Subcutaneous adipose tissue (tissue), 4 donors: ENCODE measurements around the gene AUTS2. TPM values are rescaled to one million over a fixed set of nuclear protein-coding genes. Genes with fewer than 3 reads are reported as not detected.

Experiments used
- CTCF ChIP-seq: fragments of 450-650 bp; IDR thresholded peaks from one replicate; pipeline ENCODE4 v1.5.1; 2016; ENCODE audit warnings: low read depth, mild to moderate bottlenecking, control low read depth, antibody characterized with exemption, moderate library complexity
- total RNA-seq, 4 donors: library from RNA; depleted of rRNA; stranded (reverse); fragments of >200 nt; gene quantifications; one replicate each; pipeline ENCODE4 v1.1.0, GENCODE V29; 2016

Gene AUTS2
- total RNA-seq, 4 donors from 2014 or later, result 22.4 to 46.9 (median 27.4) TPM

DNA sequence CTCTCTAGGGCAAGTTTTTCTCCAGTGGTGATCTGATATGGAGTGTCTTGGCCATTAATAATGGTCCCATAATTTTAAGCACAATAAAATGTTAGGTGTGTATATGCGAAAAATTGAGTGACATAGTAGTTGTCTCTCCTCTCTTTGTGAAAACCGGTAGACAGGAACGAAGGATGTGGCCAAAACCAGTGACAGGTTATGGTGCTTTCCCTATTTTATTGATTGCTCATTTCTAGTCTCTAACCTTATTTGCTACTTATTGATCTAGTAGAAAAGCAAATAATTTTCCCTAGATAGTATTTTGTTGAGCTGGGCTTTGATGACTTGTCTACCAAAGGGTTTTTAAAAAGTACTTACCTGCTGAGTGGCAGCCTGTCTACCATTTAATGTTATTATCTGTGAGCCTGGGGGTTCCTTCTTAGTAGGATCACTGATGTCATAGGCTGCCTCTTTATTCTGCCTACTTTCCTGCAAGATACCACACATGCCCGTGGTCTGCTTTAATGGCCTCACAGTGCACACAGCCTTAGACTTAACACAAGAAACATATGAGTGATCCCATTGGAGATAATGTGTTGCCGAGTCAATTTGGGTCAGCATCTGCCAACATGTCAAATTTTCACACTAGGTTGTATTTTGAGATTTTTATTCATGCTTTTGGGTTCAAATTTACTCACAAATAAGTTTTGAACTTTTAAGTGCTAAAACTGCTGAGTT lies 100.0 kb downstream of the AUTS2 start:
- TF ChIP-seq CTCF, result no peak

GRCh38 chr7:69699931-69700330 lies 101.7 kb downstream of the AUTS2 start:
- no peak for TF ChIP-seq CTCF

DNA sequence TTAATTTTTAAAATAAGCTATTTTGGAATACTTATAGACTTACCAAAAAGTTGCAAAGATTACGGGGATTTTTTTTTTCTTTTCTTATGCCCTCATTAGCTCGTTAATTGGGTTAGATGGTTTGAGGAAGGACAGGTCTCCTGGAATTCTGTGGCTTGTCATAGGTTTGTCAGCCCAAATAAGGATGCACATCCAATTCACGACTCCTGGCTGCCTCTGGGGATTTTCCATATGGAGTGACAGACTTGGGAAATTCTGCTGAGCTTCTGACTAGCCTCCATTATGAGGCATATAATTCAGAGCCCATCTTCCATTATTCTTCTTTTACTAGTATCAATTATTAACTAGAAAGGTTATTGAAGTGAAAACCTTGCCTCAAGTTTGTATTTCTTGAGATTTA lies 102.1 kb downstream of the AUTS2 start:
- no peak for TF ChIP-seq CTCF

DNA sequence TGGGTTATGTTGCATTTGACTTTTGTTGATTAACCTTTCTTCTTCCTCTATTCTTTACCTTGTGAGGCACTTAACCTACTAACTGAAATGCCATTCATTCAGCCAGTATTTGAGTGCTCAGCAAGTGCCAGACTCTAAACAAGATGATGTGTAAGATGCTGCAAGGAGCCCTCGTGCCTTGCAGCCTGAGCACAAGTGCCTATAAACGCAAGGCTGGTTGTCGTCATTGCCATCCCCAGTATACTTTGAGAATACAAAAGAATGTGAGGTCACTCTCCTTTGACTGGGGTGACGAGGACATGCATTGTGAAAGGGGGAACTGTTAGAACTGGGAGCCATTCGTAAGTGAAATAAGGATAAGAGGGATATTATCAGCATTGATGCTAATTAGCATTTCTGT lies 103.0 kb downstream of the AUTS2 start:
- TF ChIP-seq CTCF, result no peak

GRCh38 chr7:69702357-69702756 lies 104.1 kb downstream of the AUTS2 start:
- no peak for TF ChIP-seq CTCF

- TF ChIP-seq CTCF, result no peak
Measured at GRCh38 chr7:69703099-69703498, 104.8 kb downstream of the AUTS2 start.

DNA sequence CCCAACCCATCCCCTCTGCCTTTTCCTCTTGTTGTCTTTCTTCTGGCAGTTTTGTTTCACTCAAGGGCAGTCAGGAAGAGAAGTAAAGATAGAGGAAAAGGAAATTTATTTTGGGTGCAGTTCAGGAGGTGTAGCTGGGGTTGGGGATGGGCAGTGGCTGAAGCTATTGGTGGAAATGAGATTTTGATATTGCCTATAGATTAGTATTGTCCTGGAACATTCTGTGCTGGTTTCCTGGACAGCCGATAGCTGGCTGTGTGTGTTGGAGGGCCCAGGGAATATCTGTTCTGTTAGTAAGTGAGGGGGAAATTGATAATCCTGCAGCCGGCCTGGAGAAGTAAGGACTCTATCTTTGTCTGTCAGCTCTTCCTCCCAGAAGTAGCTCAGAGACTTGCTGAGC lies 107.8 kb downstream of the AUTS2 start:
- no peak for TF ChIP-seq CTCF
